Nephron (organoid): Measurements from ENCODE around the gene AP2M1.

Experiments used
- H3K27ac Mint-ChIP-seq, 3 experiments: 2 replicates each; pipeline ENCODE4 v1.8.0; 2020; ENCODE audit warnings: mixed read lengths in 3 of 3, mild to moderate bottlenecking in 2 of 3, moderate library complexity in 1 of 3
- H3K27me3 Mint-ChIP-seq: 2 replicates; pipeline ENCODE4 v1.8.0; 2021; ENCODE audit warnings: low read depth, mild to moderate bottlenecking, moderate library complexity, mixed read lengths
- H3K36me3 Mint-ChIP-seq: 2 replicates; pipeline ENCODE4 v1.8.0; 2020; ENCODE audit warnings: low read depth, mixed read lengths
- H3K4me1 Mint-ChIP-seq: 2 replicates; pipeline ENCODE4 v1.8.0; 2020; ENCODE audit warnings: mixed read lengths
- H3K4me3 Mint-ChIP-seq, 3 experiments: 2 replicates each; pipeline ENCODE4 v1.8.0; 2020; ENCODE audit warnings: mild to moderate bottlenecking in 3 of 3, mixed read lengths in 3 of 3, moderate library complexity in 2 of 3
- H3K9me3 Mint-ChIP-seq: 2 replicates; pipeline ENCODE4 v1.8.0; 2020; ENCODE audit warnings: mixed read lengths
- TF ChIP-seq, protein P1 (sequence below), 3 experiments: fragments of 200-600 bp; sonication (generic); IDR thresholded peaks; one replicate each; pipeline ENCODE4 v1.5.0; 2021; ENCODE audit warnings: antibody characterized with exemption in 3 of 3; ENCODE audit not compliant: unreplicated experiment in 3 of 3

Gene AP2M1

DNA sequence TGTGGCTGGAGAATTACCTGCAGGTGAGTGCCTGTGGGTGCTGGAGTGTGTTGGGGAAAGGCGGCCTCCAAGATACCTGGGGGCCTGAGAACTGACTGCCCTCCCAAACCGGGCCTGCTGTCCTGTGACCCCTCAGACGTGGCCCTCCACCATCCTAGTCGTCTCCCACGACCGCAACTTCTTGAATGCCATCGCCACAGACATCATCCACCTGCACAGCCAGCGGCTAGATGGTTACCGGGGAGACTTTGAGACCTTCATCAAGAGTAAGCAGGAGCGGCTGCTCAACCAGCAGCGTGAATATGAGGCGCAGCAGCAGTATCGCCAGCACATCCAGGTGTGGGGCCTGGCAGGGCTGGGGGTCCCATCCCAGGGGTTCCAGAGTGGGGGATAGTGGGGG, 14.8 kb downstream of the AP2M1 start:
- TF ChIP-seq, protein P1, sequence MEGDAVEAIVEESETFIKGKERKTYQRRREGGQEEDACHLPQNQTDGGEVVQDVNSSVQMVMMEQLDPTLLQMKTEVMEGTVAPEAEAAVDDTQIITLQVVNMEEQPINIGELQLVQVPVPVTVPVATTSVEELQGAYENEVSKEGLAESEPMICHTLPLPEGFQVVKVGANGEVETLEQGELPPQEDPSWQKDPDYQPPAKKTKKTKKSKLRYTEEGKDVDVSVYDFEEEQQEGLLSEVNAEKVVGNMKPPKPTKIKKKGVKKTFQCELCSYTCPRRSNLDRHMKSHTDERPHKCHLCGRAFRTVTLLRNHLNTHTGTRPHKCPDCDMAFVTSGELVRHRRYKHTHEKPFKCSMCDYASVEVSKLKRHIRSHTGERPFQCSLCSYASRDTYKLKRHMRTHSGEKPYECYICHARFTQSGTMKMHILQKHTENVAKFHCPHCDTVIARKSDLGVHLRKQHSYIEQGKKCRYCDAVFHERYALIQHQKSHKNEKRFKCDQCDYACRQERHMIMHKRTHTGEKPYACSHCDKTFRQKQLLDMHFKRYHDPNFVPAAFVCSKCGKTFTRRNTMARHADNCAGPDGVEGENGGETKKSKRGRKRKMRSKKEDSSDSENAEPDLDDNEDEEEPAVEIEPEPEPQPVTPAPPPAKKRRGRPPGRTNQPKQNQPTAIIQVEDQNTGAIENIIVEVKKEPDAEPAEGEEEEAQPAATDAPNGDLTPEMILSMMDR (IDR thresholded peaks at IDR 0.05; ENCODE audit: unreplicated experiment in 3 of 3): no peak
- Mint-ChIP-seq H3K27me3 (no peaks in the 10 kb centered on the region), H3K27ac (no peak overlapping the region), H3K36me3 (peaks cover 61% of the 10 kb centered on the region), H3K9me3 (no peaks in the 10 kb centered on the region), H3K4me1 (peaks cover 29% of the 10 kb centered on the region), H3K4me3 (no peak overlapping the region)

DNA sequence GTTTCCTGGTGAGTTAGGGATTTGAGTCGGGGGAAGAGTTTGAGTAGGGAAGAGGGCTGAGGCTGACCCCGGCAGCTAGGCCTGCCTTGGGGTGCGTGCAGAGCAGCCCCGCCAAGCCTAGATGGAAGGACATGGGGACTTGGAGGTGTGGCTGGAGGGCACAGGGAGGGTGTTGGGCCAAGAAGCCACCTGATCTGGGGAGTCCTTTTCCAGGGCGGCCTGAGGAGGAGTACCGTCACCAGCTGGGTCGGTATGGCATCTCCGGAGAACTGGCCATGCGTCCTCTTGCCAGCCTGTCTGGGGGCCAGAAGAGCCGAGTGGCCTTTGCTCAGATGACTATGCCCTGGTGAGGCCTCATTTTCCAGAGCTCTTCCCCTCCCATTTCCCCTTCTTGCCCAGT, 18.2 kb downstream of the AP2M1 start:
- no peaks in the 10 kb centered on the region for H3K27me3 Mint-ChIP-seq
- H3K9me3 Mint-ChIP-seq: no peaks in the 10 kb centered on the region
- TF ChIP-seq, protein P1 (IDR thresholded peaks at IDR 0.05; ENCODE audit: unreplicated experiment in 3 of 3): no peak
- H3K36me3 Mint-ChIP-seq: peaks cover 61% of the 10 kb centered on the region
- no peak overlapping the region for H3K27ac Mint-ChIP-seq
- no peak overlapping the region for H3K4me3 Mint-ChIP-seq
- H3K4me1 Mint-ChIP-seq: peaks cover 2% of the 10 kb centered on the region

DNA sequence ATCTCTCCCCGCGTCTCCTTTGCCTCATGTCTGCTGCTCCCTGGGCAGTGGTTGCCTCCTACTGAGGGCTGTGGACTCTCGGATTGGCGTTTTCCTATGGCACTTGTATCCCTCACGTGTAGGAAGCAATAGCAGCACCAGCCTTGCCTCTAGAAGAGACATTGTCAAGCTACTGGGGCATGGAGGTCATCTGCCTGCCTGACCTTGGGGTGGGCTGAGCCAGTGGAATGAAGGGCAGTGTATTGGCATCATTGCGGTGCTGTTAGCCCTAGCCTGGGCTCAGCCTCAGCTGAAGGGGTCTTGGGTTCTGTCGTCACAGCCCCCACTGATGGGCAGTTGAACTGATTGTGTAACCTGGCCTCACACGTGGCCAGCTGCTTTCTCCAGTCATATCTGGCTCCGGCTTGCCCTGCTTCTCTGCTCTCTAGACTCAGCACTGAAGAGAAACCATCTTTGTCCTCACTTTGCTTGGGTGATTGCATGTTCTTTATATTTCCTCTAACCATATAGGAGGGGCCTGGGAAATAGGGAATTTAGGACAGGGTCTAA, 19.4 kb downstream of the AP2M1 start:
- Mint-ChIP-seq H3K9me3 (no peaks in the 10 kb centered on the region), H3K27ac (no peak overlapping the region), H3K4me3 (no peak overlapping the region), H3K4me1 (no peaks in the 10 kb centered on the region), H3K36me3 (peaks cover 53% of the 10 kb centered on the region), H3K27me3 (no peaks in the 10 kb centered on the region)
- TF ChIP-seq, protein P1 (IDR thresholded peaks at IDR 0.05; ENCODE audit: unreplicated experiment in 3 of 3): no peak

DNA sequence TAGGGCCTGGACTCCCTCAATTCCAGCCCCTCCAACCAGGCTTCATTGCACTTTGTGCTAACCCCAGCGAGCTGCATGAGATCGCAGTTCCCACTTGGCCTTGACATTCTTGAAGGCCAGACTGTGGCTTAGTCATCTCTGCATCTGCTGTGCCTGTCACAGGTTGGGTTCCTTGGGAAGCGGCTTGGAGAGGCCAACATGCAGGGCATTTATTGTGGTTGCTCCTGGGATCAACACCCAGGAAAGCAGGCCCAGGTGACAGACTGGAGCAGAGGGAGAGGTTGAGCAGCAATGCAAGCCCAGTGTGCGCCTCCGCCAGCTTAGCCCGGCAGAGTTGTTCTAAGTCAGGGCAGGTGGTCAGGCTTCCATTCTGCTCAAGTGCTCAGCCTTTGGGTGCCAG, 21.9 kb downstream of the AP2M1 start:
- Mint-ChIP-seq H3K4me1 (no peaks in the 10 kb centered on the region), H3K4me3 (no peak overlapping the region), H3K9me3 (no peaks in the 10 kb centered on the region), H3K27me3 (no peaks in the 10 kb centered on the region), H3K36me3 (peaks cover 37% of the 10 kb centered on the region), H3K27ac (no peak overlapping the region)
- TF ChIP-seq, protein P1 (IDR thresholded peaks at IDR 0.05; ENCODE audit: unreplicated experiment in 3 of 3): no peak

DNA sequence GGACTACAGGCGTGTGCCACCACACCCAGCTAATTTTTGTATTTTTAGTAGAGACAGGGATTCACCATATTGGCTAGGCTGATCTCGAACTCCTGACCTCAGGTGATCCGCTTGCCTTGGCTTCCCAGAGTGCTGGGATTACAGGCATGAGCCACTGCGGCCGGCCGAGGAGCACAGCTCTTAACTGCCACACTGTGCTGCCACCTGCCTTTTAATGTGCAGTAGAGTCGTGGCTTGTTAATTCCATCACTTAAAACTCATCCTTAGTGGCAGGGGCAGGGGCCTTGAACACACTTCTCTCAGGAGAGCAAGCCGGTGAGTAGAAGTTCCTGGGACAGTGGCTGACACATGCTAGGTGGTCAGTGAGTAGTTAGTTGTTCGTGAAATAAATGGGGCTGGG, 23.9 kb downstream of the AP2M1 start:
- no peaks in the 10 kb centered on the region for H3K9me3 Mint-ChIP-seq
- no peaks in the 10 kb centered on the region for H3K27me3 Mint-ChIP-seq
- H3K4me3 Mint-ChIP-seq: no peak overlapping the region
- peaks cover 21% of the 10 kb centered on the region for H3K36me3 Mint-ChIP-seq
- TF ChIP-seq, protein P1 (IDR thresholded peaks at IDR 0.05; ENCODE audit: unreplicated experiment in 3 of 3): no peak
- H3K27ac Mint-ChIP-seq: no peak overlapping the region
- no peaks in the 10 kb centered on the region for H3K4me1 Mint-ChIP-seq

DNA sequence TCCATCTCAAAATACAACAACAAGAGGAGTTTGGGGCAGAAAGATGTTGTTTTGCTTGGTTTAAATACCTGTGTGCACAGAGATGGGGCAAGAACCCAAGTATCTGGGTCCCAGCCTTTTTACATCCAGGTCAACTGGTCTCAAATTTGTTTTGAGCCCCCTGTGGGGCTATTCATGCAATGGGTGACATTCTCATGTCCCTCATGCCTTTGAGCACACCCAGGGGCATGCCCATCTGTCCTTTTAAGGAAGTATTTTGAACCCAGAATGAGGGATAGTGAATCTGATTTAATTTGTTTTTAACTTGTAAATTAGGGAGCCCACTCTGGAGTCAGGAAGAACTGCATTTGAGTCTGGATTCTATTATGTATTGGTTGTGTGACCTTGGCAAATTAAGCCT, 26.2 kb downstream of the AP2M1 start:
- no peak overlapping the region for H3K27ac Mint-ChIP-seq
- TF ChIP-seq, protein P1 (IDR thresholded peaks at IDR 0.05; ENCODE audit: unreplicated experiment in 3 of 3): no peak
- H3K4me1 Mint-ChIP-seq: no peaks in the 10 kb centered on the region
- peaks cover 3% of the 10 kb centered on the region for H3K36me3 Mint-ChIP-seq
- no peak overlapping the region for H3K4me3 Mint-ChIP-seq
- peaks cover 5% of the 10 kb centered on the region for H3K27me3 Mint-ChIP-seq
- no peaks in the 10 kb centered on the region for H3K9me3 Mint-ChIP-seq
